IPS-11a (cell line): ENCODE results near the gene RNF167.
A peak's percentile ranks its signal among the peaks of the same experiment; 100 is the strongest.

Source experiments
- H3K4me3 ChIP-seq: one replicate; pipeline ENCODE4 v1.5.1; 2013; ENCODE audit warnings: low read depth, low read length, control low read depth

The RNF167 gene

DNA sequence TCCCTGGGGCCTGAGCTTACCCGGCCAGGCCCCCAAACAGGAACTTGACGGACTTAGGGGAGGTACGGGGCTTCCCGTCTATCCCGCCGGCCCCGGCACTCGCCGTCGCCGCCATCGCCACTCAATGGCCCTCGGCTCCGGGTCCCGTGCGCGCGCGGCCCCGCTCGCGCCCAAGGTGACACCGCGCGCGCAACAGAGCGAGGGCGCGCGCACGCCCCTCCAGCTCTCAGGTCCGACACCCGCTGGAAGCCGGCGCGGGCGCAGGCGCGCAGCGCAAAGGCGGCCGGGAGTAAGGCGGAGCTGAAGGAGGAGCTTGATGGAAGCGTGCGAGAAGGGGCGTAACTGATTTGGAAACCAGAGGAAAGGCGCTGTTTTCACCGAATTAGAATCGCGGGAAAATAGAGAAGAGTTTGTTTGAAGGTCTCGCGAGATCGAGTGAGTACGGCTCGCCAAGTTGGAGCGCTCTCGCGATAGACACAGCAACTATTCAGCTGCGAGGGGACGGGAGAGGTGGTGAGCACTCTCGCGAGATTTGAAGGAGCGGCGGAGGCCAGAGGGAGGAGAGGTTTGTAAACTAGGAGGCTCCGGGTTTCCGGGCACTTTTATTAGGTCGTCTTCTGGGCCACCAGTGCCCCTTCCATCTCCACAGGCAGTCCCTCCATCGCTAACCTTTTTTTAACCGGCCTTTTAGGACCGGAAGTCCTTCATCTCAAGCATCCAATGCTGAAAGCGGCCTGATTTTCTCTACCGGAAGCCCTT, at the start of gene RNF167, which contains the start of gene SLC25A11:
RNF167 (plus strand) TSS at position 473 of the 759 bp plus-strand sequence. CDS start 642 bp downstream, outside the sequence.
SLC25A11 (minus strand) TSS at position 251 of the 759 bp plus-strand sequence; CDS start at position 115, 136 bp downstream.
- H3K4me3 ChIP-seq, result peak within 1 kb of the TSS; percentile 95

DNA sequence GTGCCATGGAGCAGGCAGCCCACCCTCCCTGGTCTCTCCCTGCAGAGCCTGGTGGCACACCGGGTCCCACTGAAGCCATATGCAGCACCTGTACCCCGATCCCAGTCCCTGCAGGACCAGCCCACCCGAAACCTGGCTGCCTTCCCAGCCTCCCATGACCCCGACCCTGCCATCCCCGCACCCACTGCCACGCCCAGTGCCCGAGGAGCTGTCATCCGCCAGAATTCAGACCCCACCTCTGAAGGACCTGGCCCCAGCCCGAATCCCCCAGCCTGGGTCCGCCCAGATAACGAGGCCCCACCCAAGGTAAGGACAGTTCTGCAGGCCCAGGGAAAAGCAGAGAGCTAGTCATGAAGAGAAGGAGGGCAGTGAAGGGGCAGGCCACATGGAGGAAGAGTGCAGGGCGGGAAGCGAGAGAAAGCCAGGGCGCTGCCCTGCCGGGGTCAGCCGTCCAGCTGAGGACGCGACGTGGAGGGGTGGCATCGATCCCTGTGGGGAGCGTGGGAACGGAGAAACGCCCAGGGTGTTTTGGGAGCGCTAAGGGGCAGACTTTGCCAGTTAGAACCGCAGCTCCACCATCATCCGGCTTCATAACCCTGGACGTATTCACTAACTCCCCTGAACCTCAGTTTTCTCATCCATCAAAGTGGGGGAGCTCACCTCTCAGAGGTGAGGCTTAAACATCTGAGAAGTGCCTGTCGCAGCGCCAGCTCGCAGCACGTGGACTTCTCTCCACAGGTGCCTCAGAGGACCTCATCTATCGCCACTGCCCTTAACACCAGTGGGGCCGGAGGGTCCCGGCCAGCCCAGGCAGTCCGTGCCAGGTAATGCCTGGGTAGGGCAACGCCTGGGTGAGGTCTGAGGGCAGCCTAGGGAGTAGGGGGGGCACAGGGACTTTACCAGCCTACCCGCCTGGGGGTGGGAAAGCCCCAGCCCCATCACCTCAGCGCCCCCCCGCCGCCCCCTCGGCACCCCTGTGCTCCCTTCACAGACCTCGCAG, 48.4 kb upstream of the RNF167 start:
- H3K4me3 ChIP-seq, result no peak overlapping the region

DNA sequence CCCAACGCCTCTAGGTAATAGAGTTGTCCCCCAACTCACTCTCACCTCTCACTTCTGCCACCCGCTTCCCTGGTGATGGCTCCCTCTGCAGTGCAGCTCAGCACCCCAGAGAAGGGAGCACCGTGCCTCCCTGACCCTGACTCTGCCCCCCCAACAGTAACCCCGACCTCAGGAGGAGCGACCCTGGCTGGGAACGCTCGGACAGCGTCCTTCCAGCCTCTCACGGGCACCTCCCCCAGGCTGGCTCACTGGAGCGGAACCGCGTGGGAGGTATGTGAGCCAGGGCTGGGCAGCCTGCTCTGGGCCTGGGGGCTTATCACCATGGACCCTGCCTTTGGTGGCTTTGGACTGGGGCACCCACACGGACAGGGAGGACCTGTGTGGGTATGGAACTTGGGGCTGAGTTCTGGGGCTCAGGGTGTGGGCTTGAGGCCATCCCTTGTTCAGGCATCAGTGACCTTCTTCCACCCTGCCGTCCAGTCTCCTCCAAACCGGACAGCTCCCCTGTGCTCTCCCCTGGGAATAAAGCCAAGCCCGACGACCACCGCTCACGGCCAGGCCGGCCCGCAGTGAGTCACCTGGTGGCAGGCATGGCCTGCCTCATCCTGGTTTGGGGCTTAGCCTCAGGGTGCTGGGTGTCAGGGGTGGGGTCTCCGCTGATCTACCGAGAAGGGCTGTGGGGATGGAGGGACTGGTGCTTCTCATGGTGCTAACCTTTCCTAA, 47.4 kb upstream of the RNF167 start:
- H3K4me3 ChIP-seq, result no peak overlapping the region

DNA sequence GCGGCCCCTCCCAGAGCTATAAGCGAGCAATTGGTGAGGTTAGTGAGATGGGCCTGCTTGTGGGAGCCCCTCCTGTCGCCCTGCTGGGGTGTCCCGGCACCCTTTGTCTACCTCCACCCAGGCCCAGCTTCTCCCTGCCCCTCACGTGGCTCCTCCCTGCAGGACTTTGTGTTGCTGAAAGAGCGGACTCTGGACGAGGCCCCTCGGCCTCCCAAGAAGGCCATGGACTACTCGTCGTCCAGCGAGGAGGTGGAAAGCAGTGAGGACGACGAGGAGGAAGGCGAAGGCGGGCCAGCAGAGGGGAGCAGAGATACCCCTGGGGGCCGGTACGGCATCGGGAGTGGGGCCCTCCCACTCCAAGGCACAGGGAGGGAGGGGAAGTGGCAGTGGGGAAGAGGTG, 46.8 kb upstream of the RNF167 start:
- H3K4me3 ChIP-seq, result no peak overlapping the region

DNA sequence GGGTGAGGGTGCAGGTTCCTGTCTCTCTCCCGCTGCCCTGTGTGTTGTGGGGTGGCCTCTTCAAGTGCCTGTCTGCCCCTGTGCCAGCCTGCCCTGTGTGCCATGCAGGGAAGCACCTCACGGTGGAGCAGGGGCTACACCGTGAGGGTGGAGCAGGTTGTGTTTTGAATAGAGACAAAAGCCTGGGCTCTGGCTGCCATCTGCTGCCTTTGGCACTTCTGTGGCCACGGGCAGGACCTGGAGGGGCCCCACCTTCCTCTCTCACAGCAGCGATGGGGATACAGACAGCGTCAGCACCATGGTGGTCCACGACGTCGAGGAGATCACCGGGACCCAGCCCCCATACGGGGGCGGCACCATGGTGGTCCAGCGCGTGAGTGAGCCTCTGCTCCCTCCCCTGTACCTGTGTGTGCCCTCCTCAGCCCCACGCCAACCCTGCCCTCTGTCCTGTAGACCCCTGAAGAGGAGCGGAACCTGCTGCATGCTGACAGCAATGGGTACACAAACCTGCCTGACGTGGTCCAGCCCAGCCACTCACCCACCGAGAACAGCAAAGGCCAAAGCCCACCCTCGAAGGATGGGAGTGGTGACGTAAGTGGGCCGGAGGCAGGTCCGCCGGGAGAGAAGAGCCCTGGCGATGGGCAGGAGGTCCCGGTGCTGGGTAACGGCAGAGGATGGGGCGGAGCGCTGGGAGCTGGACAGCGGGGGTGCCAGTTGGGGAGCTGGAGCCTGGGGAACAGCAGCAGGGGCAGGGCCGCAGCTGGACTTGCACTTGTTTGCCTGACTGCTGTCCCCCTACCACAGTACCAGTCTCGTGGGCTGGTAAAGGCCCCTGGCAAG, 46.1 kb upstream of the RNF167 start:
- H3K4me3 ChIP-seq, result no peak overlapping the region

DNA sequence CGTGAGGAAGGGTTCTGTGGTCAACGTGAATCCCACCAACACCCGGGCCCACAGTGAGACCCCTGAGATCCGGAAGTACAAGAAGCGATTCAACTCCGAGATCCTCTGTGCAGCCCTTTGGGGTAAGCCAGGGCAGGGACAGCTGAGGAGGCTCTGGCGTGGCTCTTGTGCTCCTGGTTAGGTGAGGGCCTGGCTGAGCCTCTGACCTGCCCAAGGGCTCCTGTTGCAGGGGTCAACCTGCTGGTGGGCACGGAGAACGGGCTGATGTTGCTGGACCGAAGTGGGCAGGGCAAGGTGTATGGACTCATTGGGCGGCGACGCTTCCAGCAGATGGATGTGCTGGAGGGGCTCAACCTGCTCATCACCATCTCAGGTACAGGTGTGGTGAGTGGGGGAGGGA, 44.9 kb upstream of the RNF167 start:
- no peak overlapping the region for H3K4me3 ChIP-seq

DNA sequence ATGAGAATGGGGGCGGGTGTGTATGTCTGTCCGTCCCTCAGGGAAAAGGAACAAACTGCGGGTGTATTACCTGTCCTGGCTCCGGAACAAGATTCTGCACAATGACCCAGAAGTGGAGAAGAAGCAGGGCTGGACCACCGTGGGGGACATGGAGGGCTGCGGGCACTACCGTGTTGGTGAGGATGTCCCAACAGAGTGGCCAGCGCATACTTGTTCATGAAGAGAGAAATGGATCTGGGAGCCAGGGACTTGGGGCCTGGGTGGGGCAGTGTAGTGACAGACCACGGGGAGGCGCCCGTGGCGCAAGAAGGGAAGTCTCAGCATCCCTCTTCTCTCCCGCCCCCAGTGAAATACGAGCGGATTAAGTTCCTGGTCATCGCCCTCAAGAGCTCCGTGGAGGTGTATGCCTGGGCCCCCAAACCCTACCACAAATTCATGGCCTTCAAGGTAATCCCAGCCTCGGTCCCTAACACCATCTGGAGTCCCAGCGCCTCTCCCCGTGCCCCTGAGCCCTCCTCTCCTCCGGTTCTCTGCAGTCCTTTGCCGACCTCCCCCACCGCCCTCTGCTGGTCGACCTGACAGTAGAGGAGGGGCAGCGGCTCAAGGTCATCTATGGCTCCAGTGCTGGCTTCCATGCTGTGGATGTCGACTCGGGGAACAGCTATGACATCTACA, 44.3 kb upstream of the RNF167 start:
- H3K4me3 ChIP-seq, result no peak overlapping the region

DNA sequence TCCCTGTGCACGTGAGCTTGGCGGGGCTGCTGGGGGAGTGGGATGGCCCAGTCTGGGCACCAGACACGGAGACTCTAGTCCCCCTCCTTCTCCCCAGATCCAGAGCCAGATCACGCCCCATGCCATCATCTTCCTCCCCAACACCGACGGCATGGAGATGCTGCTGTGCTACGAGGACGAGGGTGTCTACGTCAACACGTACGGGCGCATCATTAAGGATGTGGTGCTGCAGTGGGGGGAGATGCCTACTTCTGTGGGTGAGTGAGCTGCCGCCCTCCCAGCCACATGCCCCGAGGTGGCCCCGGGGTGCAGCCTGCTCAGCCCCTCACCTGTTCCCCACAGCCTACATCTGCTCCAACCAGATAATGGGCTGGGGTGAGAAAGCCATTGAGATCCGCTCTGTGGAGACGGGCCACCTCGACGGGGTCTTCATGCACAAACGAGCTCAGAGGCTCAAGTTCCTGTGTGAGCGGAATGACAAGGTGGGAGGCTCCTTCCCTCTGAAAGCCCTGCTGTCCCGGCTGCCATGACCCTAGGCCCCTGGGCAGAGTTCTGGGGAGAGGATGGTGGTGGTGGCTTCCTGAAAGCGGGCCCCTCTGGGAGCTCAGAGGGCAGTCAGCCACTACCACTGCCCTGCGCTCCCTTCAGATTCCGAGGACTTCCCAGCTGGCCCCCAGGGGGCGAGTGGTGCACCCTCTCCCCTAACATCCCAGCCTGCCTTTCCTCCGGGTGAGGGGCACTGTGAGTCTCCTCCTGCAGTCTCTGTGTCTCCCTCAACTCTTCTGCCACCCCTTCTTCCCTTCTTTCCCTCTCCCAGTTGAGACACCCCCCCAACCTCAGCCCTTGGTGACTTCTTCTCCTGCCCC, 43.5 kb upstream of the RNF167 start:
- H3K4me3 ChIP-seq, result no peak overlapping the region

DNA sequence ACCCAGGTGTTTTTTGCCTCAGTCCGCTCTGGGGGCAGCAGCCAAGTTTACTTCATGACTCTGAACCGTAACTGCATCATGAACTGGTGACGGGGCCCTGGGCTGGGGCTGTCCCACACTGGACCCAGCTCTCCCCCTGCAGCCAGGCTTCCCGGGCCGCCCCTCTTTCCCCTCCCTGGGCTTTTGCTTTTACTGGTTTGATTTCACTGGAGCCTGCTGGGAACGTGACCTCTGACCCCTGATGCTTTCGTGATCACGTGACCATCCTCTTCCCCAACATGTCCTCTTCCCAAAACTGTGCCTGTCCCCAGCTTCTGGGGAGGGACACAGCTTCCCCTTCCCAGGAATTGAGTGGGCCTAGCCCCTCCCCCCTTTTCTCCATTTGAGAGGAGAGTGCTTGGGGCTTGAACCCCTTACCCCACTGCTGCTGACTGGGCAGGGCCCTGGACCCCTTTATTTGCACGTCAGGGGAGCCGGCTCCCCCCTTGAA, 42.8 kb upstream of the RNF167 start:
- H3K4me3 ChIP-seq, result no peak overlapping the region

DNA sequence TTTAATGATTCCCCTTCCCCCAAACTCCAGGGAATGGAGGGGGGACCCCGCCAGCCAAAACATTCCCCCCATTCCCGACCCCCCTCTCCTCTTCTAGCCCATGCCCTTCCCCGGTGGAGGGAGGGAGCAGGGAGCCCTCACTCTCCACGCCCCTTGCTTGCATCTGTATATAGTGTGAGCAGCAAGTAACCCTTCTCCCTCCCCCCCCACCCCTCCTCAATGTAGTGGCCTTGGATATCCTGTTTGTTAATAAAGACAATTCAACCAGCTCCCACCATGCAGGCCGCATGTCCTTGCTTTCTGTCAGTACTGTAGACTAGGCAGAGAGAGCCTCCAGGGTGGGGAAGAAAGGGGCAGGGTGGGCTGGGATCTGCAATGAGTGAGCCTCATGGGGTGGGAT, 42.3 kb upstream of the RNF167 start:
- no peak overlapping the region for H3K4me3 ChIP-seq

DNA sequence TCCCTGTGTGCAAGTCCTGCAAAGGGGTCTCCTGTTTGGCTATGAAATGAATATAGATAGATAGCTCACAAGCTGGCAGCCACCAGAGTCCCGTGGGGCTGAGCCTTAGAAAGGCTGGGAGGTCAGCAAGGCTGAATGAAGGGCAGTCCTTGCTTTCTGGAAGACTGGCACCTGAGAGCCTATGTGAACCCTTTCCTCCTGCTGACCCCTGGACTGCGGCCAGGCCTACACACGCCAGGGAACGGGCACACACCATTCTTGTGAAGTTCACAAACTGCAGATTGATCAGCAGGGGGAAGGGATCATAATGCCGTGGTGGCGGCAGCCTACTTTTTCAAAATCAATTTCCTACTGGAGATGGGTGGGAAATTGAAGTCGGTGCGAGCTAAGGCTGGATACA, 41.7 kb upstream of the RNF167 start:
- H3K4me3 ChIP-seq, result no peak overlapping the region

DNA sequence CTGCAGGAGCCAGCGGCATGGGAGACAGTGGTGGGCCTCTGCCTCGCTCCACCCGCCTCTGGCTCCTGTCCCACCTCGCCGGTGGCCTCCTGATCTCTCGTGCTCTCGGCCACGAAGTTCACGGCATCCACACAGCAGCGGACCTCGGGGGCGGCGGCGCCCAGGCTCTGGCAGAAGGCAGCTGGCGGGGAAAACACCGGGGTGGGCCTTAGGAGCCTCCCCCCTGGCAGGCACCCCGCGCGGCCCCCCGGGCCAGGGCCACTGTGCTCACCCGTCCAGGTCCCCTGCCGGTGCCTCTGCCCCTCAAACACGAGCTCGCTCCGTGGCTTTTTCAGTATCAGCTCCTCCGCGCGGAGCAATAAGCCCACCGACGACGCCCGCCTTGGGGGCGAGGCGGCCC, 41.1 kb upstream of the RNF167 start:
- H3K4me3 ChIP-seq, result peak overlapping the region; percentile 50

DNA sequence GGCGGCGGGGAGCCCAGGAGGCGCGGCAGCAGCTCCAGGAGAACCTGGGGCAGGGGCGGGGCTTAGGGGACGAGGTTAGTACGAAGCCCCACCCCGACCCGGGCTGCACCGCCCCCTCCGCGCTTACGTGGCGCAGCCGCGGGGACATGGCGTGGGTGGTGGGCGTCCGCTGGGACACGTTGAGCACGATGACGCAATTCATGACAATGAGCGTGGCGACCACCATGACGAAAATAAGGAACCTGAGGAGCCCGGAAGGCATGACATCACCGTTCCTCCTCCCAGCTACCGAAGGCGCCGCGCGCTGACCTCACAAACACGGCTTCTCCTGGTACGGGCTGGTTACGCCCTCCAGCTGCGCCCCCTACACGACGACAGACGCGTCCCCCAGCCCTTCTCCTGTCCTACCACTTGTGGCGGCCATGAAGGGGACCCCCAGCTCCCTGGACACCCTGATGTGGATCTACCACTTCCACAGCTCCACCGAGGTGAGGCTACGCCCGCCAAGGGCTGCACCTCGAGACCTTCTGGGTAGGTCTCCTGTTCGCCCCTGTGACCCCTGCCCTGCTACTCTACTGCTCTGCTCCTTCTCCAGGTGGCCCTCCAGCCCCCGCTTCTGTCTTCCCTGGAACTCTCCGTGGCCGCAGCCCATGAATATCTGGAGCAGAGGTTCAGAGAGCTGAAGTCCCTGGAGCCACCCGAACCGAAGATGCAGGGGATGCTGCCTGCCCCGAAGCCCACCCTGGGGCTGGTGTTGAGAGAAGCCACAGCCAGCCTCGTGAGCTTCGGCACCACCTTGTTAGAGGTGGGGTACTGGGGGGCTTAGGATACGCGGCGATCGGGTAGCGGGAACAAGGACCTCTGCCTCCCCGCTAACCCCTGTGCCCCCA, 40.5 kb upstream of the RNF167 start, which contains the start of gene C17orf107:
C17orf107 (plus strand) TSS at position 196 of the 890 bp plus-strand sequence; CDS start at position 423, 227 bp downstream.
- H3K4me3 ChIP-seq, result peak within 1 kb of the TSS; percentile 50

DNA sequence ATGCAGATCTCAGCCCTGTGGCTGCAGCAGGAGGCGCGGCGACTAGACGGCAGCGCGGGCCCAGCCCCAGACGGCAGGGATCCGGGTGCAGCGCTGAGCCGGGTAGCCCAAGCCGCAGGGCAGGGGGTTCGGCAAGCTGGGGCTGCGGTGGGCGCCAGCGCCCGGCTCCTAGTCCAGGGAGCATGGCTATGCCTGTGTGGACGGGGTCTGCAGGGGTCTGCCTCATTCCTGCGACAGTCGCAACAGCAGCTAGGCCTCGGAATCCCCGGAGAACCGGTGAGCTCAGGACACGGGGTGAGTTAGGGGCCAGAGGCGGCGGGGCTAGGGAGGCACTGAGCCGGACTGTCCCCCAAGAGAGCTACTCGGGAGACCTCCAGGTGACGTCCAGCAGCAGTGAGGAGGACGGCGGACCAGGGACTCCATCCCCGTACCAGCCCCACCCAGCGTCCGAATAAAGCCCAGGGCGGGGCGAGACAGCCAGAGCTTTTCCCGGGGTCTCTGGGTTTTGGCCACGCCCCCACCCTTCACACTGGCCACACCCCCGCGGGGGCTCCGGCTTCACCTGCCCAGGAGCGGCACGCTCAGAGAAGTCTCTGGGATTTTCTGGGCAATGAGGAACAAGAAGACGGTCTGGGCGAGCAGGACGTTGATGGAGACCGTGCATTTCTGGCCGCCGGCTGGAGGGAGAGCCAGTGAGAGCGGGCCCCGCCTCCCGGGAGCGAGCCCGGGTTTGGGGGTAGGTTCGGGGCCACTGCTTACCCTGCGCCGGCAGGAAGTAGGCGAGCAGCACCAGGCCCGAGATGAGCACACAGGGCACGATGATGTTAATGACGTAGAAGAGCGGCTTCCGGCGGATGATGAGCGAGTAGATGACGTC, 39.6 kb upstream of the RNF167 start:
- no peak overlapping the region for H3K4me3 ChIP-seq

DNA sequence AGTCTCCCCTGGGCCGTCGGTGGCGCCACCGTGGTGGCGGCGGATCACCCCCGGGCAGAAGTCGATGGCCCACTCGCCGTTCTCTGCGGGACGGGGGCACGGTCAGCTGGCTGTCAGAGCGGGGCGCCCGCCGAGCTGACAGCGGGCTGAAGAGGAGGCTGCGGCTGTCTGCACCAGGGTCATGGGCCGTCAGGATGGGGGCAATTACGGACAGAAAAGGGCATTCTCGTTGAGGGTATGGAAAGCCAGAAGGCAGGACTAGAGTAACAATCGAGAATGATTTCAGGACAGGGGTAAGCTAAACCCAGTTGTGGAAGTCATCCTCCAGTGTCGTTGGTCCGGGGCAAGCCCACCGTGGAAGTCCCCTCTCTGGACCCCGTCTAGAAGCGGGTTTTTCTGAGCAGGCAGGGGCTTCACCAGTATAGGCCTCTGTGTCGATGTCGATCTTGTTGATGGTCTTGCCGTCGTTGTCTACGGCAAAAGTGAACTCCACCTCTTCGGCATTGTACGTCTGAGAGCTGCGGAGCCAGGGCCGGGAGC, 38.9 kb upstream of the RNF167 start:
- H3K4me3 ChIP-seq, result no peak overlapping the region
